Transverse colon (tissue), 4 donors: ENCODE results near the gene LMF1.

Experiments
- EP300 ChIP-seq: sonication (generic); formaldehyde crosslinking; IDR thresholded peaks from one replicate; pipeline ENCODE4 v1.6.1; 2017; ENCODE audit warnings: antibody characterized with exemption, low read depth
- POLR2A ChIP-seq: fragments of 450-650 bp; IDR thresholded peaks from one replicate; pipeline ENCODE4 v1.6.1; 2016; ENCODE audit warnings: antibody characterized with exemption, mild to moderate bottlenecking, moderate library complexity
- POLR2AphosphoS5 ChIP-seq, 3 donors: sonication (generic); formaldehyde crosslinking; IDR thresholded peaks; one replicate each; pipeline ENCODE4 v1.6.1; 2016; ENCODE audit warnings: antibody characterized with exemption in 3 of 3
- TF ChIP-seq, protein P1 (sequence below), 5 experiments: fragments of 200-600 bp in 3 of 5; fragments of 450-650 bp in 2 of 5; sonication (generic) in 3 of 5; IDR thresholded peaks; 1 replicate in 2 of 5; 2 replicates in 3 of 5; pipeline ENCODE4 v1.5.1; 2016 to 2017; ENCODE audit warnings: antibody characterized with exemption in 5 of 5, inconsistent platforms in 3 of 5, mild to moderate bottlenecking in 2 of 5, moderate library complexity in 1 of 5

DNA sequence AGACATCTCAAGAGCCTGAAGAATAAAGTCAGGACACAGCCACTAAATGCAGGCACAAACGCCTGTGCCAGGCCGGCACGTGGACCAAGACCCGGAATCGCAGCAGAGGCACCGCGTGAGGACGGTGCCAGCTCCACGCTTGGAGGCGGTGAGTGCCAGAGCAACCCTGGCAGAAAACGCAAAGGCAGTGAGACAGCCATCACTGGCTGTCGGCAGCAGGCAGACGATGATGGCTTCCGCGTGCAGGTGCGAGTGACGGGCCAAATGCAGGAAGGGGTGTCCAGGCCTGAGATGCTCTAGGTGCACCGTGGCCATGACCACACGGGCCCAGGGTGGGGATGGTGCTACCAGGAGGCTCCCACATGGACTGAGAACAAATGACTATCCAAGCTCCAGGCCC is 78.8 kb downstream of the LMF1 start:
- TF ChIP-seq, protein P1, sequence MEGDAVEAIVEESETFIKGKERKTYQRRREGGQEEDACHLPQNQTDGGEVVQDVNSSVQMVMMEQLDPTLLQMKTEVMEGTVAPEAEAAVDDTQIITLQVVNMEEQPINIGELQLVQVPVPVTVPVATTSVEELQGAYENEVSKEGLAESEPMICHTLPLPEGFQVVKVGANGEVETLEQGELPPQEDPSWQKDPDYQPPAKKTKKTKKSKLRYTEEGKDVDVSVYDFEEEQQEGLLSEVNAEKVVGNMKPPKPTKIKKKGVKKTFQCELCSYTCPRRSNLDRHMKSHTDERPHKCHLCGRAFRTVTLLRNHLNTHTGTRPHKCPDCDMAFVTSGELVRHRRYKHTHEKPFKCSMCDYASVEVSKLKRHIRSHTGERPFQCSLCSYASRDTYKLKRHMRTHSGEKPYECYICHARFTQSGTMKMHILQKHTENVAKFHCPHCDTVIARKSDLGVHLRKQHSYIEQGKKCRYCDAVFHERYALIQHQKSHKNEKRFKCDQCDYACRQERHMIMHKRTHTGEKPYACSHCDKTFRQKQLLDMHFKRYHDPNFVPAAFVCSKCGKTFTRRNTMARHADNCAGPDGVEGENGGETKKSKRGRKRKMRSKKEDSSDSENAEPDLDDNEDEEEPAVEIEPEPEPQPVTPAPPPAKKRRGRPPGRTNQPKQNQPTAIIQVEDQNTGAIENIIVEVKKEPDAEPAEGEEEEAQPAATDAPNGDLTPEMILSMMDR (IDR thresholded peaks at IDR 0.05) = no peak
- TF ChIP-seq POLR2A (no peak), EP300 (no peak), POLR2AphosphoS5 (IDR thresholded peaks at IDR 0.05) (no peak)
